H1 (cell line): Measurements from ENCODE around the gene MEGF9.

ENCODE experiments used
- ATF3 ChIP-seq: IDR thresholded peaks from 2 replicates; pipeline ENCODE4 v1.6.1; 2011; ENCODE audit warnings: low read depth, mild to moderate bottlenecking, low read length; ENCODE audit not compliant: insufficient read depth
- POLR2A ChIP-seq, 2 experiments: IDR thresholded peaks; 1 replicate in 1 of 2; 2 replicates in 1 of 2; pipeline ENCODE4 v1.6.1; 2011; ENCODE audit warnings: low read depth in 2 of 2, low read length in 2 of 2, mild to moderate bottlenecking in 2 of 2; ENCODE audit errors: control extremely low read depth in 1 of 2
- SUZ12 ChIP-seq: fragments of 200-600 bp; sonication (generic); IDR thresholded peaks from 2 replicates; pipeline ENCODE4 v1.6.1; 2012; ENCODE audit warnings: mild to moderate bottlenecking, inconsistent platforms, low read length, moderate library complexity, mixed read lengths

GRCh38 chr9:120628207-120628924 lies 85.9 kb downstream of the MEGF9 start:
- TF ChIP-seq ATF3 (no peak), SUZ12 (no peak), POLR2A (IDR thresholded peaks at IDR 0.05; ENCODE audit: control extremely low read depth in 1 of 2, low read depth in 2 of 2, low read length in 2 of 2) (no peak)
